Ovary (tissue), 9 donors: ENCODE data around the gene RFX4. TPM values are rescaled to one million over a fixed set of nuclear protein-coding genes. Genes with fewer than 3 reads are reported as not detected.

Source experiments
- DNase-seq, 5 donors: peaks; one replicate each; pipeline ENCODE4 v3.0.0-alpha.2; 2019 to 2020
- H3K27ac ChIP-seq, 2 donors: fragments of 200-600 bp; one replicate each; pipeline versions ENCODE4 v1.5.1 to v1.8.0; 2019 to 2022
- H3K27me3 ChIP-seq: fragments of 200-600 bp; one replicate; pipeline ENCODE4 v1.8.0; 2022
- H3K36me3 ChIP-seq: fragments of 200-600 bp; sonication (generic); one replicate; pipeline ENCODE4 v1.5.1; 2019
- H3K4me1 ChIP-seq: one replicate; pipeline ENCODE4 v1.8.1; 2013; ENCODE audit warnings: mild to moderate bottlenecking, moderate library complexity; ENCODE audit not compliant: insufficient read depth
- H3K4me3 ChIP-seq: fragments of 200-600 bp; sonication (generic); one replicate; pipeline ENCODE4 v1.5.1; 2017
- H3K9me3 ChIP-seq, 2 donors: fragments of 200-600 bp in 1 of 2; sonication (generic) in 1 of 2; one replicate each; pipeline versions ENCODE4 v1.5.1 to v1.8.1; 2013 to 2019; ENCODE audit warnings: mild to moderate bottlenecking in 1 of 2, moderate library complexity in 1 of 2
- EP300 ChIP-seq: sonication (generic); formaldehyde crosslinking; IDR thresholded peaks from one replicate; pipeline ENCODE4 v1.6.1; 2017; ENCODE audit warnings: antibody characterized with exemption
- POLR2A ChIP-seq: fragments of 450-650 bp; IDR thresholded peaks from one replicate; pipeline ENCODE4 v1.6.1; 2017; ENCODE audit warnings: antibody characterized with exemption, mild to moderate bottlenecking, moderate library complexity
- WGBS, 3 donors: extraction: QIAGEN DNeasy Blood & Tissue Kit in 1 of 3; methylation state at CpG; one replicate each; pipeline versions ENCODE4 v1.1.5 to v1.1.7; 2013 to 2017; 5-methylcytosine and 5-hydroxymethylcytosine counted together
- intact Hi-C, 4 donors: fragments of 100-400 bp; cut with DNase I; formaldehyde crosslinking; loops; one replicate each; pipeline versions ENCODE4 v1.11.0 to v1.15.1; 2022 to 2023
- polyA plus RNA-seq, 2 donors: library from polyadenylated mRNA; stranded (reverse); fragments of 200-250 nt in 1 of 2; fragments of 350-450 nt in 1 of 2; fragmentation: Illumina TruSeq in 1 of 2; extraction: RNeasy Lipid Tissue Mini Kit (QIAGEN cat#74804) in 1 of 2; gene quantifications; one replicate each; pipeline ENCODE4 v1.2.3, GENCODE V29; 2013 to 2014
- total RNA-seq, 7 donors: library from RNA; depleted of rRNA in 2 of 7; stranded (reverse); fragments of >200 nt in 2 of 7; fragmentation: NEBNext Ultra II Directional in 3 of 7; extraction: Animal tissue kit (Norgen Biotek cat#: 25700) in 3 of 7; gene quantifications; one replicate each; pipeline versions ENCODE4 v1.1.0 to v1.2.4, GENCODE V29; 2016 to 2023
- TF ChIP-seq, protein P1 (sequence below), 3 donors: fragments of 450-650 bp in 2 of 3; fragments of 200-600 bp in 1 of 3; IDR thresholded peaks; one replicate each; pipeline versions ENCODE4 v1.5.1 to v1.8.0; 2016 to 2022; ENCODE audit warnings: antibody characterized with exemption in 3 of 3, mild to moderate bottlenecking in 1 of 3
- donor health status: DM: no; HTN: no; CAD: no; lungs with moderate emphysema.
- donor health status: DM: no; HTN: no; CAD: no.
- donor health status: Bipolar disorder and iron deficiency.
- donor health status: DM: yes; HTN: yes; CAD: no.
- donor health status: DM: no; HTN: no; CAD: no.
- donor health status: DM: yes; HTN: yes; CAD: no.

RFX4 gene
- total and polyA plus RNA-seq, 9 donors = 0.30 TPM; not detected in 8

GRCh38 chr12:106801167-106801708 is 218.4 kb downstream of the RFX4 start:
- intact Hi-C loops = no loop called here
- WGBS, 3 donors = 18 to 27% (median 26%) methylated on average over 1 of the region's 1 CpG

DNA sequence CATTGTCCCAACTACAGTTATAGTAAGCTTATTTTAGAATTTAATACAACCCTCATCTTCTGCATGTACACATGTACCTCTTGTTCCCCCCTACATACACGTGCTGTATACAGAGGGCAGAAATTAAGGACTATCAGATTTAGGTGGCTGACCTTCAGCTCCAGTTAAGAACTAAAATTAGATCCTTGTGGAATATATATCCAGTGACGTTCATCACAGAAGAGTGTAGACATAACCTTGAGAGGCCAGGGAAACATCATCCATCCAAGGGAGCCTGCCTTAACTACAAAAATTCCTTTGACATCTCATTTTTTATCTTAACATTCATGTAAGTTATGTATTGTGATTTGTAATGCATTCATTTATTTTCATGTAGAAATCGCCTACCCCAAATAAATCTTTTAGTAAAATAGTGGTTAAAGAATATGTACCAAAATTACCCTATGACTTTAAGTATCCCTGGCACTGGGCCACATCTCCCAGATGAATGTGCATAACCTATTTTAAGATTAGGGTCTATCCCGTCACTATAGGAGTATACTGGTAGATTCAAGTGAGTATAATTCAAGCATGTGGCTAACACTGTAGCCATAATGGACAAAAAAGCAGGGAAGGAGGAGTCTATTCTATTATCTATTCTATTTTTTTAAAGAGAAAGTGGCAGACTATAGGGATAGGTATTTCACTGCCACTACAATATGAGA is 219.2 kb downstream of the RFX4 start:
- Histone ChIP-seq H3K4me1 (no peaks in the 10 kb centered on the region), H3K27me3 (no peaks in the 10 kb centered on the region), H3K36me3 (no peaks in the 10 kb centered on the region), H3K4me3 (no peak overlapping the region), H3K27ac (no peak overlapping the region), H3K9me3 (no peaks in the 10 kb centered on the region)
- DNase-seq = no peak
- 50 to 58% (median 56%) methylated on average over 4 of the region's 4 CpGs for WGBS, 3 donors
- intact Hi-C loops = no loop called here
- TF ChIP-seq EP300 (no peak), POLR2A (no peak)
- TF ChIP-seq, protein P1, sequence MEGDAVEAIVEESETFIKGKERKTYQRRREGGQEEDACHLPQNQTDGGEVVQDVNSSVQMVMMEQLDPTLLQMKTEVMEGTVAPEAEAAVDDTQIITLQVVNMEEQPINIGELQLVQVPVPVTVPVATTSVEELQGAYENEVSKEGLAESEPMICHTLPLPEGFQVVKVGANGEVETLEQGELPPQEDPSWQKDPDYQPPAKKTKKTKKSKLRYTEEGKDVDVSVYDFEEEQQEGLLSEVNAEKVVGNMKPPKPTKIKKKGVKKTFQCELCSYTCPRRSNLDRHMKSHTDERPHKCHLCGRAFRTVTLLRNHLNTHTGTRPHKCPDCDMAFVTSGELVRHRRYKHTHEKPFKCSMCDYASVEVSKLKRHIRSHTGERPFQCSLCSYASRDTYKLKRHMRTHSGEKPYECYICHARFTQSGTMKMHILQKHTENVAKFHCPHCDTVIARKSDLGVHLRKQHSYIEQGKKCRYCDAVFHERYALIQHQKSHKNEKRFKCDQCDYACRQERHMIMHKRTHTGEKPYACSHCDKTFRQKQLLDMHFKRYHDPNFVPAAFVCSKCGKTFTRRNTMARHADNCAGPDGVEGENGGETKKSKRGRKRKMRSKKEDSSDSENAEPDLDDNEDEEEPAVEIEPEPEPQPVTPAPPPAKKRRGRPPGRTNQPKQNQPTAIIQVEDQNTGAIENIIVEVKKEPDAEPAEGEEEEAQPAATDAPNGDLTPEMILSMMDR (IDR thresholded peaks at IDR 0.05) = no peak

More at GRCh38 chr12:106801167-106801708, 218.4 kb downstream of the RFX4 start:
- H3K36me3 ChIP-seq = no peaks in the 10 kb centered on the region
- TF ChIP-seq POLR2A = no peak
- TF ChIP-seq EP300 = no peak
- TF ChIP-seq, protein P1 (IDR thresholded peaks at IDR 0.05) = no peak
- H3K9me3 ChIP-seq = no peaks in the 10 kb centered on the region
- DNase-seq = no peak
- H3K4me3 ChIP-seq = no peak overlapping the region
- H3K27ac ChIP-seq = no peak overlapping the region
- H3K27me3 ChIP-seq = no peaks in the 10 kb centered on the region
- H3K4me1 ChIP-seq = no peaks in the 10 kb centered on the region

- Histone ChIP-seq H3K9me3 (no peaks in the 10 kb centered on the region), H3K36me3 (no peaks in the 10 kb centered on the region), H3K4me3 (no peak overlapping the region), H3K27ac (no peak overlapping the region), H3K4me1 (no peaks in the 10 kb centered on the region), H3K27me3 (no peaks in the 10 kb centered on the region)
- TF ChIP-seq, protein P1 (IDR thresholded peaks at IDR 0.05) = no peak
- no peak for TF ChIP-seq POLR2A
- no peak for TF ChIP-seq EP300
- 27 to 29% (median 28%) methylated on average over 3 of the region's 3 CpGs for WGBS, 3 donors
- intact Hi-C loops = no loop called here
- no peak for DNase-seq
Measured at GRCh38 chr12:106804668-106805067, 221.9 kb downstream of the RFX4 start.

Other genes starting within 250 kb of the RFX4 start
- 10 to 100 TPM in 3 of 7 donors, 1 to 10 TPM in 4; 5.2 to 15.7 (median 9.7) TPM for gene POLR3B, start 225.3 kb upstream of the RFX4 start, total RNA-seq
- gene POLR3B, start 225.3 kb upstream of the RFX4 start, polyA plus RNA-seq = 10 to 100 TPM in 1 of 2 donors, 1 to 10 TPM in 1; 3.1 to 10.5 TPM
- 10 to 100 TPM in 6 of 7 donors, 1 to 10 TPM in 1; 8.3 to 26.7 (median 16.8) TPM for gene RIC8B, start 191.7 kb downstream of the RFX4 start, total RNA-seq
- gene RIC8B, start 191.7 kb downstream of the RFX4 start, polyA plus RNA-seq = 10 to 100 TPM in 1 of 2 donors, 1 to 10 TPM in 1; 6.9 to 16.0 TPM